Hematopoietic multipotent progenitor cell treated with erythropoietin and hydrocortisone succinate and interleukin-3 and kit ligand, for 4 days (in vitro differentiated cells): ENCODE measurements around the gene NUP42.
"Not testable (repeated sequence)": the region's sequence is repeated elsewhere in the genome, so short reads cannot be mapped to it uniquely, and the experiment has no call there.

Experiments
- DNase-seq: peaks from one replicate; pipeline ENCODE4 v3.0.0-alpha.2; 2015

The NUP42 gene

GRCh38 chr7:23181684-23182553 lies at the start of gene NUP42:
TSS of gene NUP42 (plus strand) at chr7:23182048. CDS start at chr7:23182086, 38 bp downstream.
- peak; percentile 100 for DNase-seq

GRCh38 chr7:23133797-23134196 lies 48.1 kb upstream of the NUP42 start:
- no peak for DNase-seq

- DNase-seq, result no peak
These were observed 46.1 kb upstream of the NUP42 start for GRCh38 chr7:23135755-23136154.

- no peak for DNase-seq
These were observed 45.6 kb upstream of the NUP42 start for GRCh38 chr7:23136216-23136615.

GRCh38 chr7:23157679-23158078 lies 24.2 kb upstream of the NUP42 start:
- no peak for DNase-seq

GRCh38 chr7:23158546-23158945 lies 23.3 kb upstream of the NUP42 start:
- no peak for DNase-seq

- DNase-seq, result peak; percentile 90
These were observed 20.4 kb upstream of the NUP42 start for GRCh38 chr7:23161482-23161881.

GRCh38 chr7:23164846-23165245 lies 17.0 kb upstream of the NUP42 start:
- peak; percentile 42 for DNase-seq

- DNase-seq, result peak; percentile 61
These were observed 16.5 kb upstream of the NUP42 start for GRCh38 chr7:23165316-23165715.

GRCh38 chr7:23167691-23168090 lies 14.2 kb upstream of the NUP42 start:
- DNase-seq, result no peak

GRCh38 chr7:23168111-23168885 lies 13.6 kb upstream of the NUP42 start:
- no peak for DNase-seq

GRCh38 chr7:23175938-23176337 lies 5.9 kb upstream of the NUP42 start:
- peak; percentile 73 for DNase-seq

GRCh38 chr7:23183279-23184012 lies 1.6 kb downstream of the NUP42 start:
- peak; percentile 55 for DNase-seq

- DNase-seq, result no peak
These were observed 2.4 kb downstream of the NUP42 start for GRCh38 chr7:23184291-23184690.

GRCh38 chr7:23184709-23185359 lies 3.0 kb downstream of the NUP42 start:
- peak; percentile 67 for DNase-seq

GRCh38 chr7:23185980-23186379 lies 4.1 kb downstream of the NUP42 start:
- no peak for DNase-seq

- peak; percentile 69 for DNase-seq
These were observed 9.2 kb downstream of the NUP42 start for GRCh38 chr7:23191022-23191421.

- not testable (repeated sequence) for DNase-seq
These were observed 11.9 kb downstream of the NUP42 start for GRCh38 chr7:23193650-23194227.

- DNase-seq, result no peak
These were observed 14.5 kb downstream of the NUP42 start for GRCh38 chr7:23196306-23196705.

- not testable (repeated sequence) for DNase-seq
These were observed 15.9 kb downstream of the NUP42 start for GRCh38 chr7:23197745-23198144.

- no peak for DNase-seq
These were observed 18.5 kb downstream of the NUP42 start for GRCh38 chr7:23200331-23200730.

- DNase-seq, result no peak
These were observed 22.4 kb downstream of the NUP42 start for GRCh38 chr7:23204241-23204640.
